Ovary (tissue), 9 donors: ENCODE measurements around the gene CRLF1. TPM values are rescaled to one million over a fixed set of nuclear protein-coding genes. Genes with fewer than 3 reads are reported as not detected.

Source experiments
- DNase-seq, 5 donors: peaks; one replicate each; pipeline ENCODE4 v3.0.0-alpha.2; 2019 to 2020
- H3K27ac ChIP-seq, 2 donors: fragments of 200-600 bp; one replicate each; pipeline versions ENCODE4 v1.5.1 to v1.8.0; 2019 to 2022
- H3K27me3 ChIP-seq: fragments of 200-600 bp; one replicate; pipeline ENCODE4 v1.8.0; 2022
- H3K36me3 ChIP-seq: fragments of 200-600 bp; sonication (generic); one replicate; pipeline ENCODE4 v1.5.1; 2019
- H3K4me1 ChIP-seq: one replicate; pipeline ENCODE4 v1.8.1; 2013; ENCODE audit warnings: mild to moderate bottlenecking, moderate library complexity; ENCODE audit not compliant: insufficient read depth
- H3K4me3 ChIP-seq: fragments of 200-600 bp; sonication (generic); one replicate; pipeline ENCODE4 v1.5.1; 2017
- H3K9me3 ChIP-seq, 2 donors: fragments of 200-600 bp in 1 of 2; sonication (generic) in 1 of 2; one replicate each; pipeline versions ENCODE4 v1.5.1 to v1.8.1; 2013 to 2019; ENCODE audit warnings: mild to moderate bottlenecking in 1 of 2, moderate library complexity in 1 of 2
- EP300 ChIP-seq: sonication (generic); formaldehyde crosslinking; IDR thresholded peaks from one replicate; pipeline ENCODE4 v1.6.1; 2017; ENCODE audit warnings: antibody characterized with exemption
- POLR2A ChIP-seq: fragments of 450-650 bp; IDR thresholded peaks from one replicate; pipeline ENCODE4 v1.6.1; 2017; ENCODE audit warnings: antibody characterized with exemption, mild to moderate bottlenecking, moderate library complexity
- WGBS, 3 donors: extraction: QIAGEN DNeasy Blood & Tissue Kit in 1 of 3; methylation state at CpG; one replicate each; pipeline versions ENCODE4 v1.1.5 to v1.1.7; 2013 to 2017; 5-methylcytosine and 5-hydroxymethylcytosine counted together
- intact Hi-C, 4 donors: fragments of 100-400 bp; cut with DNase I; formaldehyde crosslinking; loops; one replicate each; pipeline versions ENCODE4 v1.11.0 to v1.15.1; 2022 to 2023
- polyA plus RNA-seq, 2 donors: library from polyadenylated mRNA; stranded (reverse); fragments of 200-250 nt in 1 of 2; fragments of 350-450 nt in 1 of 2; fragmentation: Illumina TruSeq in 1 of 2; extraction: RNeasy Lipid Tissue Mini Kit (QIAGEN cat#74804) in 1 of 2; gene quantifications; one replicate each; pipeline ENCODE4 v1.2.3, GENCODE V29; 2013 to 2014
- total RNA-seq, 7 donors: library from RNA; depleted of rRNA in 2 of 7; stranded (reverse); fragments of >200 nt in 2 of 7; fragmentation: NEBNext Ultra II Directional in 3 of 7; extraction: Animal tissue kit (Norgen Biotek cat#: 25700) in 3 of 7; gene quantifications; one replicate each; pipeline versions ENCODE4 v1.1.0 to v1.2.4, GENCODE V29; 2016 to 2023
- TF ChIP-seq, protein P1 (sequence below), 3 donors: fragments of 450-650 bp in 2 of 3; fragments of 200-600 bp in 1 of 3; IDR thresholded peaks; one replicate each; pipeline versions ENCODE4 v1.5.1 to v1.8.0; 2016 to 2022; ENCODE audit warnings: antibody characterized with exemption in 3 of 3, mild to moderate bottlenecking in 1 of 3
- donor health status: DM: no; HTN: no; CAD: no; lungs with moderate emphysema.
- donor health status: DM: no; HTN: no; CAD: no.
- donor health status: Bipolar disorder and iron deficiency.
- donor health status: DM: yes; HTN: yes; CAD: no.
- donor health status: DM: no; HTN: no; CAD: no.
- donor health status: DM: yes; HTN: yes; CAD: no.

CRLF1 gene
- total and polyA plus RNA-seq, 9 donors, result 0.51 to 1.2 (median 1.0) TPM; not detected in 3

GRCh38 chr19:18618236-18618635 is 11.6 kb upstream of the CRLF1 start:
- DNase-seq, result no peak
- no peaks in the 10 kb centered on the region for H3K36me3 ChIP-seq
- no peaks in the 10 kb centered on the region for H3K9me3 ChIP-seq
- no peak overlapping the region for H3K4me3 ChIP-seq
- TF ChIP-seq, protein P1, sequence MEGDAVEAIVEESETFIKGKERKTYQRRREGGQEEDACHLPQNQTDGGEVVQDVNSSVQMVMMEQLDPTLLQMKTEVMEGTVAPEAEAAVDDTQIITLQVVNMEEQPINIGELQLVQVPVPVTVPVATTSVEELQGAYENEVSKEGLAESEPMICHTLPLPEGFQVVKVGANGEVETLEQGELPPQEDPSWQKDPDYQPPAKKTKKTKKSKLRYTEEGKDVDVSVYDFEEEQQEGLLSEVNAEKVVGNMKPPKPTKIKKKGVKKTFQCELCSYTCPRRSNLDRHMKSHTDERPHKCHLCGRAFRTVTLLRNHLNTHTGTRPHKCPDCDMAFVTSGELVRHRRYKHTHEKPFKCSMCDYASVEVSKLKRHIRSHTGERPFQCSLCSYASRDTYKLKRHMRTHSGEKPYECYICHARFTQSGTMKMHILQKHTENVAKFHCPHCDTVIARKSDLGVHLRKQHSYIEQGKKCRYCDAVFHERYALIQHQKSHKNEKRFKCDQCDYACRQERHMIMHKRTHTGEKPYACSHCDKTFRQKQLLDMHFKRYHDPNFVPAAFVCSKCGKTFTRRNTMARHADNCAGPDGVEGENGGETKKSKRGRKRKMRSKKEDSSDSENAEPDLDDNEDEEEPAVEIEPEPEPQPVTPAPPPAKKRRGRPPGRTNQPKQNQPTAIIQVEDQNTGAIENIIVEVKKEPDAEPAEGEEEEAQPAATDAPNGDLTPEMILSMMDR (IDR thresholded peaks at IDR 0.05), result no peak
- TF ChIP-seq POLR2A, result no peak
- TF ChIP-seq EP300, result no peak
- H3K27me3 ChIP-seq, result no peaks in the 10 kb centered on the region
- no peaks in the 10 kb centered on the region for H3K4me1 ChIP-seq
- no peak overlapping the region for H3K27ac ChIP-seq
- WGBS, 3 donors, result 91 to 95% (median 91%) methylated on average over 13 of the region's 13 CpGs
- intact Hi-C loops, result no loop called here

- DNase-seq, result no peak
- Histone ChIP-seq H3K4me3 (no peak overlapping the region), H3K9me3 (no peaks in the 10 kb centered on the region), H3K4me1 (peaks cover 3% of the 10 kb centered on the region), H3K36me3 (no peaks in the 10 kb centered on the region), H3K27me3 (peaks cover 3% of the 10 kb centered on the region), H3K27ac (no peak overlapping the region)
- TF ChIP-seq POLR2A (no peak), EP300 (no peak)
- TF ChIP-seq, protein P1 (IDR thresholded peaks at IDR 0.05), result no peak
- intact Hi-C loops, result no loop called here
These were observed 11.0 kb upstream of the CRLF1 start for GRCh38 chr19:18617562-18617961.

DNA sequence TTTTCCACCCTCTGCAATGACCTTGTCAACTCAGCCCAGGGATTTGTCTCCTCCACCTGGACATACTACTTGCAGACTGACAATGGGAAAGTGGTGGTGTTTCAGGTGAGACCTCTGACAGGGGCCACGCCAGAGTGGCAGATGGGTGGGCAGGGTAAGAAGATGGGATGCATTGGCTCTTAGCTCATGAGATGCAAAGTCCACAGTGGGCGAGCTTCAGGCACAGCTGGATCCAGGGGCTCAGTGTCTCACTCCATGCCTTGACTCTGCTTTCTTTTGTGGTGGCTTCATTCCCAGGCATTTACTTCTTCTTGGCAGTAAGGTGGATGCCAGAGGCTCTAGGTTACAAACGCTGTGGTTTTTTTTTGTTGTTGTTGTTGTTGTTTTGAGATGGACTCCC is 9.4 kb upstream of the CRLF1 start:
- WGBS, 3 donors, result 87 to 97% (median 94%) methylated on average over 3 of the region's 3 CpGs
- Histone ChIP-seq H3K36me3 (no peaks in the 10 kb centered on the region), H3K4me3 (no peak overlapping the region), H3K4me1 (peaks cover 3% of the 10 kb centered on the region), H3K27ac (no peak overlapping the region), H3K9me3 (no peaks in the 10 kb centered on the region), H3K27me3 (peaks cover 3% of the 10 kb centered on the region)
- no peak for DNase-seq
- intact Hi-C loops, result no loop called here
- TF ChIP-seq, protein P1 (IDR thresholded peaks at IDR 0.05), result no peak
- TF ChIP-seq EP300, result no peak
- no peak for TF ChIP-seq POLR2A

DNA sequence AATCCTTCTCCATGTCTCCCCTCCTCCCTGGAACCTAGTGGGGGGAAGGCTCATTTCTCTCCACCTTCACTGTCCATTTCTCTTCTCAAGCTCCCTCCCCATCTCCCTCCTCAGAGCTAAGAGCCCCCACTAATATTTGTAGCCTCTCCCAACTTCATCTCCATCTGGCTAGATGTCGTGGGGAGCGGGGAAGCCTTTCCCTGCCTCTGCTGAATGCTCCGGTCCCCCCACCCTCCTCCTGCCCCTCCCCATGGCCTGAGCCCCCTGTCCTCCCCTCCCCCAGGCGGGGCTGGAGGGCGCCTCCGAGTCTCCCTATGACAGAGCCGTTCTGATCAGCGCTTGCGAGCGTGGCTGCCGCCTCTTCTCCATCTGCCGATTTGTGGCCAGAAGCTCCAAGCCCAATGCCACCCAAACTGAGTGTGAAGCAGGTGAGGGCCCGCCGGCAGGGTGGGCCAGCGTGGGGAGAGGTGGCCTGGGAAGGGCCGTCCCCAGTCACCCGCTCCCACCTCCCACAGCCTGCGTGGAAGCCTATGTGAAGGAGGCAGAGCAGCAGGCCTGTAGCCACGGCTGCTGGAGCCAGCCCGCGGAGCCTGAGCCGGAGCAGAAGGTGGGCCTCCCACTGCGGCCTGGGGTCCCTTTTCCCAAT is 7.1 kb upstream of the CRLF1 start:
- TF ChIP-seq, protein P1 (IDR thresholded peaks at IDR 0.05), result no peak
- TF ChIP-seq EP300 (no peak), POLR2A (no peak)
- Histone ChIP-seq H3K27ac (no peak overlapping the region), H3K36me3 (no peaks in the 10 kb centered on the region), H3K9me3 (no peaks in the 10 kb centered on the region), H3K4me1 (peaks cover 3% of the 10 kb centered on the region), H3K27me3 (peaks cover 3% of the 10 kb centered on the region), H3K4me3 (no peak overlapping the region)
- DNase-seq, result no peak
- WGBS, 3 donors, result 43 to 57% (median 47%) methylated on average over 20 to 23 of the region's 23 CpGs
- intact Hi-C loops, result no loop called here
